Measurements from ENCODE around the gene XRN1. TPM values are rescaled to one million over a fixed set of nuclear protein-coding genes. Genes with fewer than 3 reads are reported as not detected.
A peak's percentile ranks its signal among the peaks of the same experiment; 100 is the strongest.

XRN1 gene
- polyA plus RNA-seq, 6 donors from 2014 or later, result 42.0 to 72.6 (median 65.9) TPM

GRCh38 chr3:142287866-142288638, 159.8 kb downstream of the XRN1 start:
- Mint-ChIP-seq H3K36me3 (peaks cover 7 to 14% of the 10 kb centered on the region in 2 donors), H3K27me3 (no peaks in the 10 kb centered on the region), H3K4me3 (no peak overlapping the region), H3K27ac (no peak overlapping the region), H3K9me3 (peaks cover 4 to 23% (median 20%) of the 10 kb centered on the region in 7 donors), H3K4me1 (no peaks in the 10 kb centered on the region)
- ATAC-seq (ENCODE audit: low read depth in 2 of 2) (no peak), DNase-seq (no peak)

- H3K4me3 Mint-ChIP-seq, result no peak overlapping the region
- no peaks in the 10 kb centered on the region for H3K27me3 Mint-ChIP-seq
- peaks cover 0 to under 1% (median 0%) of the 10 kb centered on the region in 3 donors for H3K4me1 Mint-ChIP-seq
- H3K9me3 Mint-ChIP-seq, result peaks cover 4 to 22% (median 19%) of the 10 kb centered on the region in 7 donors
- DNase-seq (no peak), ATAC-seq (ENCODE audit: low read depth in 2 of 2) (no peak)
- peaks cover 7 to 14% of the 10 kb centered on the region in 2 donors for H3K36me3 Mint-ChIP-seq
- H3K27ac Mint-ChIP-seq, result no peak overlapping the region
These were observed 162.7 kb downstream of the XRN1 start for GRCh38 chr3:142285083-142285517.

- H3K4me1 Mint-ChIP-seq, result peaks cover 0 to 2% (median 0%) of the 10 kb centered on the region in 3 donors
- H3K27me3 Mint-ChIP-seq, result no peaks in the 10 kb centered on the region
- H3K9me3 Mint-ChIP-seq, result peaks cover 0 to 4% (median 2%) of the 10 kb centered on the region in 7 donors
- H3K36me3 Mint-ChIP-seq, result no peaks in the 10 kb centered on the region
- no peak overlapping the region for H3K4me3 Mint-ChIP-seq
- peak overlapping the region in 1 of 6 donors; percentile 19 for H3K27ac Mint-ChIP-seq
- ATAC-seq (ENCODE audit: low read depth in 2 of 2), result no peak
- no peak for DNase-seq
These were observed 165.3 kb downstream of the XRN1 start for GRCh38 chr3:142282503-142282902.

- H3K36me3 Mint-ChIP-seq, result no peaks in the 10 kb centered on the region
- no peak for DNase-seq
- H3K9me3 Mint-ChIP-seq, result no peaks in the 10 kb centered on the region
- no peaks in the 10 kb centered on the region for H3K27me3 Mint-ChIP-seq
- no peak overlapping the region for H3K4me3 Mint-ChIP-seq
- no peak overlapping the region for H3K27ac Mint-ChIP-seq
- no peak for ATAC-seq (ENCODE audit: low read depth in 2 of 2)
- peaks cover 0 to 2% (median 0%) of the 10 kb centered on the region in 3 donors for H3K4me1 Mint-ChIP-seq
These were observed 166.4 kb downstream of the XRN1 start for GRCh38 chr3:142281474-142281873.

- H3K27me3 Mint-ChIP-seq, result no peaks in the 10 kb centered on the region
- no peaks in the 10 kb centered on the region for H3K36me3 Mint-ChIP-seq
- no peaks in the 10 kb centered on the region for H3K9me3 Mint-ChIP-seq
- peaks cover 0 to 2% (median 0%) of the 10 kb centered on the region in 3 donors for H3K4me1 Mint-ChIP-seq
- DNase-seq (peak; percentile 38), ATAC-seq (ENCODE audit: low read depth in 2 of 2) (peak; percentile 82 to 90)
- H3K27ac Mint-ChIP-seq, result peak overlapping the region in 1 of 6 donors; percentile 3
- H3K4me3 Mint-ChIP-seq, result no peak overlapping the region
These were observed 167.8 kb downstream of the XRN1 start for GRCh38 chr3:142279965-142280590.

GRCh38 chr3:142278451-142278850, 169.4 kb downstream of the XRN1 start:
- Mint-ChIP-seq H3K27me3 (no peaks in the 10 kb centered on the region), H3K9me3 (peaks cover 0 to 8% (median 0%) of the 10 kb centered on the region in 7 donors), H3K27ac (no peak overlapping the region), H3K4me3 (no peak overlapping the region), H3K4me1 (peaks cover 0 to 2% (median 0%) of the 10 kb centered on the region in 3 donors), H3K36me3 (no peaks in the 10 kb centered on the region)
- ATAC-seq (ENCODE audit: low read depth in 2 of 2) (no peak), DNase-seq (no peak)

- Mint-ChIP-seq H3K9me3 (peaks cover 0 to 8% (median 0%) of the 10 kb centered on the region in 7 donors), H3K27ac (no peak overlapping the region), H3K4me1 (peaks cover 0 to 2% (median 0%) of the 10 kb centered on the region in 3 donors), H3K4me3 (no peak overlapping the region), H3K36me3 (no peaks in the 10 kb centered on the region), H3K27me3 (no peaks in the 10 kb centered on the region)
- DNase-seq (no peak), ATAC-seq (ENCODE audit: low read depth in 2 of 2) (no peak)
These were observed 171.1 kb downstream of the XRN1 start for GRCh38 chr3:142276781-142277180.

GRCh38 chr3:142275856-142276255, 172.0 kb downstream of the XRN1 start:
- no peaks in the 10 kb centered on the region for H3K36me3 Mint-ChIP-seq
- DNase-seq (no peak), ATAC-seq (ENCODE audit: low read depth in 2 of 2) (no peak)
- no peak overlapping the region for H3K4me3 Mint-ChIP-seq
- H3K9me3 Mint-ChIP-seq, result peaks cover 0 to 8% (median 0%) of the 10 kb centered on the region in 7 donors
- no peak overlapping the region for H3K27ac Mint-ChIP-seq
- peaks cover 0 to 2% (median 0%) of the 10 kb centered on the region in 3 donors for H3K4me1 Mint-ChIP-seq
- no peaks in the 10 kb centered on the region for H3K27me3 Mint-ChIP-seq

GRCh38 chr3:142274908-142275307, 172.9 kb downstream of the XRN1 start:
- no peak for DNase-seq
- Mint-ChIP-seq H3K4me1 (no peaks in the 10 kb centered on the region), H3K27me3 (no peaks in the 10 kb centered on the region), H3K9me3 (peaks cover 0 to 8% (median 2%) of the 10 kb centered on the region in 7 donors), H3K4me3 (no peak overlapping the region), H3K36me3 (no peaks in the 10 kb centered on the region), H3K27ac (no peak overlapping the region)
- no peak for ATAC-seq (ENCODE audit: low read depth in 2 of 2)

- H3K27ac Mint-ChIP-seq, result no peak overlapping the region
- no peaks in the 10 kb centered on the region for H3K4me1 Mint-ChIP-seq
- DNase-seq (no peak), ATAC-seq (ENCODE audit: low read depth in 2 of 2) (no peak)
- no peak overlapping the region for H3K4me3 Mint-ChIP-seq
- H3K9me3 Mint-ChIP-seq, result peaks cover 0 to 8% (median 2%) of the 10 kb centered on the region in 7 donors
- H3K27me3 Mint-ChIP-seq, result no peaks in the 10 kb centered on the region
- no peaks in the 10 kb centered on the region for H3K36me3 Mint-ChIP-seq
These were observed 174.3 kb downstream of the XRN1 start for GRCh38 chr3:142273501-142273900.

- Mint-ChIP-seq H3K27ac (no peak overlapping the region), H3K27me3 (no peaks in the 10 kb centered on the region), H3K4me3 (no peak overlapping the region), H3K9me3 (peaks cover 0 to 8% (median 2%) of the 10 kb centered on the region in 7 donors), H3K4me1 (no peaks in the 10 kb centered on the region), H3K36me3 (no peaks in the 10 kb centered on the region)
- ATAC-seq (ENCODE audit: low read depth in 2 of 2), result no peak
- DNase-seq, result no peak
These were observed 175.5 kb downstream of the XRN1 start for GRCh38 chr3:142272200-142272891.

- H3K4me3 Mint-ChIP-seq, result no peak overlapping the region
- H3K4me1 Mint-ChIP-seq, result no peaks in the 10 kb centered on the region
- DNase-seq, result no peak
These were observed 177.4 kb downstream of the XRN1 start for GRCh38 chr3:142270407-142270806.

GRCh38 chr3:142269767-142270166, 178.1 kb downstream of the XRN1 start:
- ATAC-seq (ENCODE audit: low read depth in 2 of 2) (no peak), DNase-seq (no peak)
- H3K4me3 Mint-ChIP-seq, result no peak overlapping the region
- H3K36me3 Mint-ChIP-seq, result no peaks in the 10 kb centered on the region
- no peak overlapping the region for H3K27ac Mint-ChIP-seq
- H3K9me3 Mint-ChIP-seq, result peaks cover 0 to 8% (median 2%) of the 10 kb centered on the region in 7 donors
- no peaks in the 10 kb centered on the region for H3K4me1 Mint-ChIP-seq
- H3K27me3 Mint-ChIP-seq, result no peaks in the 10 kb centered on the region

More at GRCh38 chr3:142270407-142270806, 177.4 kb downstream of the XRN1 start:
- ATAC-seq (ENCODE audit: low read depth in 2 of 2), result no peak
- H3K36me3 Mint-ChIP-seq, result no peaks in the 10 kb centered on the region
- H3K27me3 Mint-ChIP-seq, result no peaks in the 10 kb centered on the region
- peaks cover 0 to 8% (median 2%) of the 10 kb centered on the region in 7 donors for H3K9me3 Mint-ChIP-seq
- H3K27ac Mint-ChIP-seq, result peak overlapping the region in 1 of 6 donors; percentile 9

Measured in naive B cell (primary cell).